Right lobe of liver (tissue), 6 donors: ENCODE results near the gene PPAN. TPM values are rescaled to one million over a fixed set of nuclear protein-coding genes. Genes with fewer than 3 reads are reported as not detected.

ENCODE experiments used
- ATAC-seq, 4 donors: fragments of 200-7000 bp; cut with Tn5 transposase; one replicate each; pipeline ENCODE4 v1.9.1; 2020; ENCODE audit warnings: mild to moderate bottlenecking in 4 of 4, moderate library complexity in 4 of 4
- DNase-seq, 3 donors: peaks; one replicate each; pipeline ENCODE4 v3.0.0-alpha.2; 2020
- H3K27ac ChIP-seq, 3 donors: fragments of 200-600 bp; one replicate each; pipeline ENCODE4 v1.8.0; 2022
- H3K27me3 ChIP-seq, 2 donors: fragments of 200-600 bp; one replicate each; pipeline ENCODE4 v1.8.0; 2022
- H3K36me3 ChIP-seq, 4 donors: fragments of 200-600 bp; sonication (generic) in 1 of 4; one replicate each; pipeline versions ENCODE4 v1.5.1 to v1.8.0; 2017 to 2022; ENCODE audit warnings: control low read depth in 1 of 4
- H3K4me1 ChIP-seq, 4 donors: fragments of 200-600 bp; sonication (generic) in 1 of 4; one replicate each; pipeline versions ENCODE4 v1.5.1 to v1.8.0; 2017 to 2022; ENCODE audit warnings: control low read depth in 1 of 4
- H3K4me3 ChIP-seq, 3 donors: fragments of 200-600 bp; one replicate each; pipeline ENCODE4 v1.8.0; 2022
- H3K9me3 ChIP-seq, 4 donors: fragments of 200-600 bp; sonication (generic) in 1 of 4; one replicate each; pipeline versions ENCODE4 v1.5.1 to v1.8.0; 2017 to 2022; ENCODE audit warnings: control low read depth in 1 of 4
- CTCF ChIP-seq, 4 donors: fragments of 200-600 bp in 3 of 4; fragments of 450-650 bp in 1 of 4; IDR thresholded peaks; one replicate each; pipeline versions ENCODE4 v1.5.1 to v1.8.0; 2016 to 2022; ENCODE audit warnings: antibody characterized with exemption in 4 of 4, mild to moderate bottlenecking in 2 of 4
- POLR2A ChIP-seq: fragments of 450-650 bp; IDR thresholded peaks from one replicate; pipeline ENCODE4 v1.6.1; 2017; ENCODE audit warnings: antibody characterized with exemption, mild to moderate bottlenecking
- WGBS: methylation state at CpG from one replicate; pipeline ENCODE4 v1.1.6; 2018; ENCODE audit warnings: low coverage, low lambda C conversion rate; ENCODE audit not compliant: insufficient coverage; ENCODE audit errors: missing lambda C conversion rate; 5-methylcytosine and 5-hydroxymethylcytosine counted together
- intact Hi-C, 2 donors: fragments of 100-400 bp; cut with DNase I; formaldehyde crosslinking; loops; one replicate each; pipeline versions ENCODE4 v1.11.2 to v1.14.1; 2022
- total RNA-seq, 6 experiments: library from RNA; depleted of rRNA in 2 of 6; stranded (reverse); fragments of >200 nt in 2 of 6; fragmentation: NEBNext Ultra II Directional in 3 of 6; extraction: Animal tissue kit (Norgen Biotek cat#: 25700) in 3 of 6; gene quantifications; one replicate each; pipeline versions ENCODE4 v1.1.0 to v1.2.4, GENCODE V29; 2016 to 2023
- donor health status: DM: no; HTN: yes; CAD: no.
- donor health status: DM: no; HTN: no; CAD: no.
- donor health status: DM: no; HTN: no; CAD: no.
- donor health status: DM: no; HTN: yes; CAD: no.
- donor health status: DM: no; HTN: yes; CAD: no.

PPAN gene
- total RNA-seq, 6 experiments from 2014 or later, result 11.2 to 19.9 (median 18.4) TPM

GRCh38 chr19:10069046-10069445, 37.1 kb upstream of the PPAN start:
- H3K4me1 ChIP-seq, result peaks cover 0 to 41% (median 7%) of the 10 kb centered on the region in 4 donors
- H3K9me3 ChIP-seq, result no peaks in the 10 kb centered on the region
- no peak overlapping the region for H3K4me3 ChIP-seq
- peak in 1 of 4 donors; percentile 34 for ATAC-seq
- no peaks in the 10 kb centered on the region for H3K27me3 ChIP-seq
- 43% methylated on average over 5 of the region's 6 CpGs for WGBS
- peak overlapping the region in 1 of 3 donors; percentile 86 for H3K27ac ChIP-seq
- TF ChIP-seq CTCF (IDR thresholded peaks at IDR 0.05) (no peak), POLR2A (no peak)
- intact Hi-C loops, result no loop called here
- peak in 2 of 3 donors; percentile 58 to 73 for DNase-seq
- peaks cover 0 to 5% (median 0%) of the 10 kb centered on the region in 4 donors for H3K36me3 ChIP-seq

- intact Hi-C loops, result loop anchor here in 1 of 2 donors (2.0 kb wide), 1 partner anchor 34 kb away; no protein-coding TSS in a partner anchor
- Histone ChIP-seq H3K4me3 (peak overlapping the region; percentile 42 to 68 (median 55)), H3K27me3 (no peaks in the 10 kb centered on the region), H3K27ac (peak overlapping the region; percentile 57 to 86 (median 58)), H3K36me3 (no peaks in the 10 kb centered on the region), H3K9me3 (no peaks in the 10 kb centered on the region), H3K4me1 (peaks cover 0 to 41% (median 7%) of the 10 kb centered on the region in 4 donors)
- ATAC-seq, result peak; percentile 81 to 90 (median 83)
- no peak for TF ChIP-seq CTCF (IDR thresholded peaks at IDR 0.05)
- TF ChIP-seq POLR2A, result no peak
- peak; percentile 91 to 97 (median 94) for DNase-seq
- WGBS, result 12% methylated on average over 11 of the region's 22 CpGs
These were observed 35.3 kb upstream of the PPAN start for GRCh38 chr19:10070730-10071446.

DNA sequence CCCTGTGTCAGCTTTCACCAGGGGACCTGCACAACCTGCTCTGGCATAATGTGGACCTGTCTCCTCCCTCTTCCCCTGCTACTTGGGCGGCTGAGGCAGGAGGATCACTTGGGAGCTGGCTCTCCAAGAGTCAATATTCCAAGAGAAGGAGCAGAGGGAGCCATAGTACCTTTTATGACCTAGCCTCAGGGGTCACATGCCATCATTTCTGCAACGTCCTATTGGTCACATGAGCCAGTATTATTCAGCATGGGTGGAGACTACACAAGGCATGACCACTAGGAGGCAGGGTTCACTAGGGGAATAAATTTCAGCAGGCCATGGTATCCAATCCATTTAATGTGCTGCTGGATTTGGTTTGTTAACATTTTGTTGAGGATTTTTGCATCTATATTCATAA, 32.0 kb upstream of the PPAN start:
- DNase-seq, result no peak
- TF ChIP-seq CTCF (IDR thresholded peaks at IDR 0.05) (peak; percentile 47 to 68 (median 56)), POLR2A (no peak)
- WGBS, result 10% methylated on average over 1 of the region's 2 CpGs
- H3K9me3 ChIP-seq, result no peaks in the 10 kb centered on the region
- intact Hi-C loops, result no loop called here
- no peak overlapping the region for H3K27ac ChIP-seq
- H3K4me3 ChIP-seq, result no peak overlapping the region
- H3K4me1 ChIP-seq, result peaks cover 0 to 41% (median 10%) of the 10 kb centered on the region in 4 donors
- H3K36me3 ChIP-seq, result no peaks in the 10 kb centered on the region
- H3K27me3 ChIP-seq, result no peaks in the 10 kb centered on the region
- peak; percentile 3 to 30 (median 12) for ATAC-seq

DNA sequence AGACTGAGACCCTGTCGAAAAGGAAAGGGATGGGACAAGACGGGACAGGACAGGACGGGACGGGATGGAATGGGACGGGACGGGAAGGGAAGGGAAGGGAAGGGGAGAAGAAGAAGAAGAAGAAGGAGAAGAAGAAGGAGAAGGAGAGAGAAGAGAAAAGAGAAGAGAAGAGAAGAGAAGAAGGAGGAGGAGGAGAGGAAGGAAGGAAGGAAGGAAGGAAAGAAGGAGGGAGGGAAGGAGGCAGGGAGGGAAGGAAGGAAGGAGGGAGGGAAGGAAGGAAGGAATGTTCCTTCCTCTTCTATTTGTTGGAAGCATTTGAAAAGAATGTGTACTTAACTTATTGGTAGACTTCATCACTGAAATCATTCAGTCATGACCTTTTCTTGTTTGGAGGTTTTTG, 29.6 kb upstream of the PPAN start:
- Histone ChIP-seq H3K27ac (no peak overlapping the region), H3K36me3 (no peaks in the 10 kb centered on the region), H3K9me3 (no peaks in the 10 kb centered on the region), H3K4me1 (peaks cover 0 to 26% (median 3%) of the 10 kb centered on the region in 4 donors), H3K27me3 (no peaks in the 10 kb centered on the region), H3K4me3 (no peak overlapping the region)
- intact Hi-C loops, result no loop called here
- ATAC-seq (no peak), DNase-seq (no peak)
- 91% methylated on average over 6 of the region's 6 CpGs for WGBS
- no peak for TF ChIP-seq POLR2A
- TF ChIP-seq CTCF (IDR thresholded peaks at IDR 0.05), result no peak
